ENCODE results near the gene CNTN6. TPM values are rescaled to one million over a fixed set of nuclear protein-coding genes. Genes with fewer than 3 reads are reported as not detected.

Gene CNTN6
- total and polyA plus RNA-seq, 2 of the 4 experiments (the other 2 are of a cell fraction): not detected

DNA sequence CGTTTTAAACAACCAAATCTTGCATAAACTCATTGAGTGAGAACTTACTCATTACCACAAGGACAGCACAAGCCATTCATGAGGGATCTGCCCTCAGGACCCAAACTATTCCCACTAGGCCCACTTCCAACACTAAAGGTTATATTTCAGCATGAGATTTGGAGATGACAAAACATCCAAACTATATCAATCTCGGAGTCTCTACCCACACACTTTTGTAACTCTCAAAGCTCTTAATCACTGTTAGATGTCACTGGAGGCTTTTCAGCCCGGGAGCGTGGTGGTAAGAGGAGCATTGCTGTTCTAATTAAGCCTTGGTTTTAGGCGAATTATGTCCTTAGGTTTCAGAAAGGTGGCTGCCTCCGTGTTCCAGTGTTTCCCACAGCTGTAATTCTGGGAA lies 86.3 kb downstream of the CNTN6 start:
- no peak overlapping the region for H4K5ac ChIP-seq (ENCODE audit: low read depth, low read length)
- no peaks in the 10 kb centered on the region for H4K20me1 ChIP-seq (ENCODE audit: insufficient read depth, low read length)
- intact Hi-C loops (cut with micrococcal nuclease): no loop called here
- H2AK5ac ChIP-seq (ENCODE audit: low read depth, low read length): no peak overlapping the region
- no peaks in the 10 kb centered on the region for H3K79me1 ChIP-seq (ENCODE audit: low read depth in 1 of 2, low read length in 2 of 2)
- H3K9me3 ChIP-seq (ENCODE audit: control insufficient read depth, insufficient read depth, low read length): peaks cover 2% of the 10 kb centered on the region; the same call in 1 of the 2 replicates
- H3K4me3 ChIP-seq (ENCODE audit: insufficient read depth, low read depth, low read length): no peak overlapping the region
- H3K36me3 ChIP-seq (ENCODE audit: control insufficient read depth, insufficient read depth, low read length): no peaks in the 10 kb centered on the region
- H2BK20ac ChIP-seq (ENCODE audit: low read depth, low read length): no peak overlapping the region
- dilution Hi-C loops (cut with HindIII; ENCODE audit: low sequenced_read_pairs, unreplicated experiment): no loop called here
- ATAC-seq (ENCODE audit: low read depth) (no peak), DNase-seq (no peak)
- H2BK120ac ChIP-seq (ENCODE audit: low read depth, low read length): no peak overlapping the region
- CTCF ChIA-PET: no interaction called here
- H4K91ac ChIP-seq (ENCODE audit: insufficient read depth, low read depth, low read length): no peak overlapping the region
- no peaks in the 10 kb centered on the region for H3K27me3 ChIP-seq (ENCODE audit: control insufficient read depth, insufficient read depth, low read length)
- no CpG with 5 or more reads among the region's 6 CpGs for WGBS, 2 experiments (ENCODE audit: extremely low coverage in 2 of 2, insufficient read length in 1 of 2)
- no peak overlapping the region for H3K14ac ChIP-seq (replicated peaks; ENCODE audit: low read depth, low read length)
- no peak overlapping the region for H3K18ac ChIP-seq (ENCODE audit: low read depth, low read length)
- no peak overlapping the region for H3K9ac ChIP-seq (ENCODE audit: low read depth, low read length)
- no peak overlapping the region for H2BK5ac ChIP-seq (ENCODE audit: low read depth, low read length, poor library complexity, severe bottlenecking)
- no peak overlapping the region for H4K8ac ChIP-seq (ENCODE audit: low read depth in 2 of 2, low read length in 2 of 2)
- no peak overlapping the region for H2AK9ac ChIP-seq (replicated peaks; ENCODE audit: low read depth, low read length, poor library complexity)
- in situ Hi-C loops (cut with MboI; ENCODE audit: low sequenced_read_pairs): no loop called here
- H3K27ac ChIP-seq (ENCODE audit: insufficient read depth, low read length): no peak overlapping the region
- no peak overlapping the region for H3K56ac ChIP-seq (ENCODE audit: extremely low read depth, insufficient read depth, low read length)
- no peak overlapping the region for H2AFZ ChIP-seq (replicated peaks; ENCODE audit: low read length, poor library complexity)
- TF ChIP-seq RAD21 (IDR thresholded peaks at IDR 0.05; ENCODE audit: low read length) (no peak), CEBPB (IDR thresholded peaks at IDR 0.05; ENCODE audit: low read depth, low read length) (no peak), NFE2L2 (IDR thresholded peaks at IDR 0.05; ENCODE audit: low read depth, low read length) (no peak), BHLHE40 (IDR thresholded peaks at IDR 0.05; ENCODE audit: low read depth, low read length) (no peak), RCOR1 (IDR thresholded peaks at IDR 0.05; ENCODE audit: insufficient replicate concordance, low read length) (no peak), POLR2A (IDR thresholded peaks at IDR 0.05; ENCODE audit: low read depth, low read length) (no peak), MXI1 (IDR thresholded peaks at IDR 0.05; ENCODE audit: borderline replicate concordance, low read depth, low read length) (no peak), CHD1 (IDR thresholded peaks at IDR 0.05; ENCODE audit: low read depth, low read length) (no peak), SMC3 (IDR thresholded peaks at IDR 0.05; ENCODE audit: low read depth, low read length) (no peak), MAFK (IDR thresholded peaks at IDR 0.05; ENCODE audit: low read depth, low read length) (no peak), FOS (IDR thresholded peaks at IDR 0.05; ENCODE audit: low read depth, low read length) (no peak), MAZ (IDR thresholded peaks at IDR 0.05; ENCODE audit: borderline replicate concordance, low read depth, low read length) (no peak), RFX5 (IDR thresholded peaks at IDR 0.05; ENCODE audit: low read depth, low read length) (no peak)
- TF ChIP-seq, protein P1, sequence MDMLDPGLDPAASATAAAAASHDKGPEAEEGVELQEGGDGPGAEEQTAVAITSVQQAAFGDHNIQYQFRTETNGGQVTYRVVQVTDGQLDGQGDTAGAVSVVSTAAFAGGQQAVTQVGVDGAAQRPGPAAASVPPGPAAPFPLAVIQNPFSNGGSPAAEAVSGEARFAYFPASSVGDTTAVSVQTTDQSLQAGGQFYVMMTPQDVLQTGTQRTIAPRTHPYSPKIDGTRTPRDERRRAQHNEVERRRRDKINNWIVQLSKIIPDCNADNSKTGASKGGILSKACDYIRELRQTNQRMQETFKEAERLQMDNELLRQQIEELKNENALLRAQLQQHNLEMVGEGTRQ (IDR thresholded peaks at IDR 0.05; ENCODE audit: low read depth, low read length): no peak
- TF ChIP-seq, protein P2, sequence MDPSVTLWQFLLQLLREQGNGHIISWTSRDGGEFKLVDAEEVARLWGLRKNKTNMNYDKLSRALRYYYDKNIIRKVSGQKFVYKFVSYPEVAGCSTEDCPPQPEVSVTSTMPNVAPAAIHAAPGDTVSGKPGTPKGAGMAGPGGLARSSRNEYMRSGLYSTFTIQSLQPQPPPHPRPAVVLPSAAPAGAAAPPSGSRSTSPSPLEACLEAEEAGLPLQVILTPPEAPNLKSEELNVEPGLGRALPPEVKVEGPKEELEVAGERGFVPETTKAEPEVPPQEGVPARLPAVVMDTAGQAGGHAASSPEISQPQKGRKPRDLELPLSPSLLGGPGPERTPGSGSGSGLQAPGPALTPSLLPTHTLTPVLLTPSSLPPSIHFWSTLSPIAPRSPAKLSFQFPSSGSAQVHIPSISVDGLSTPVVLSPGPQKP (IDR thresholded peaks at IDR 0.05; ENCODE audit: borderline replicate concordance, low read depth, low read length): no peak
- TF ChIP-seq, protein P3, sequence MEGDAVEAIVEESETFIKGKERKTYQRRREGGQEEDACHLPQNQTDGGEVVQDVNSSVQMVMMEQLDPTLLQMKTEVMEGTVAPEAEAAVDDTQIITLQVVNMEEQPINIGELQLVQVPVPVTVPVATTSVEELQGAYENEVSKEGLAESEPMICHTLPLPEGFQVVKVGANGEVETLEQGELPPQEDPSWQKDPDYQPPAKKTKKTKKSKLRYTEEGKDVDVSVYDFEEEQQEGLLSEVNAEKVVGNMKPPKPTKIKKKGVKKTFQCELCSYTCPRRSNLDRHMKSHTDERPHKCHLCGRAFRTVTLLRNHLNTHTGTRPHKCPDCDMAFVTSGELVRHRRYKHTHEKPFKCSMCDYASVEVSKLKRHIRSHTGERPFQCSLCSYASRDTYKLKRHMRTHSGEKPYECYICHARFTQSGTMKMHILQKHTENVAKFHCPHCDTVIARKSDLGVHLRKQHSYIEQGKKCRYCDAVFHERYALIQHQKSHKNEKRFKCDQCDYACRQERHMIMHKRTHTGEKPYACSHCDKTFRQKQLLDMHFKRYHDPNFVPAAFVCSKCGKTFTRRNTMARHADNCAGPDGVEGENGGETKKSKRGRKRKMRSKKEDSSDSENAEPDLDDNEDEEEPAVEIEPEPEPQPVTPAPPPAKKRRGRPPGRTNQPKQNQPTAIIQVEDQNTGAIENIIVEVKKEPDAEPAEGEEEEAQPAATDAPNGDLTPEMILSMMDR (conservative IDR thresholded peaks at IDR 0.05; ENCODE audit: low read depth, low read length): no peak
- H3K9me1 ChIP-seq (ENCODE audit: insufficient read depth, low read length): no peaks in the 10 kb centered on the region
- no peak overlapping the region for H3K4me2 ChIP-seq (ENCODE audit: low read depth, low read length)
- no peaks in the 10 kb centered on the region for H3K4me1 ChIP-seq (ENCODE audit: control insufficient read depth, insufficient read depth, low read length)
- no peak overlapping the region for H3K4ac ChIP-seq (ENCODE audit: low read depth, low read length)
- no peak overlapping the region for H2BK15ac ChIP-seq (ENCODE audit: low read depth, low read length)
- no TSS peak for BruUV-seq (replicated peaks)
- POLR2A ChIA-PET (ENCODE audit: unreplicated experiment): no interaction called here
- H3K23ac ChIP-seq (ENCODE audit: low read depth, low read length): no peak overlapping the region
